K562 (cell line): ENCODE measurements around the gene TERT. TPM values are rescaled to one million over a fixed set of nuclear protein-coding genes. Genes with fewer than 3 reads are reported as not detected.

Experiments used
- ATAC-seq: fragments of 200-7000 bp; cut with Tn5 transposase; 3 replicates; pipeline ENCODE4 v1.9.1; 2020; ENCODE audit warnings: moderate library complexity
- BruUV-seq: library from RNA; stranded (reverse); fragments of 400-500 nt; replicated peaks from 2 replicates; lab custom pipeline; 2021; lab: Mats Ljungman, UMichigan
- CTCF ChIA-PET: fragments of 300-600 bp; formaldehyde crosslinking; extraction: SDS; loops from one replicate; lab custom pipeline; 2021; ENCODE audit warnings: low intra/inter-chr PET ratio; lab: Yijun Ruan, JAX
- POLR2A ChIA-PET: fragments of 300-600, 350-650 bp; sonication (Branson Sonifier 250); formaldehyde crosslinking; extraction: SDS; loops from one replicate; lab custom pipeline; 2021; ENCODE audit warnings: antibody characterized with exemption, inconsistent platforms; lab: Yijun Ruan, JAX
- DNase-seq, 4 experiments: peaks; one replicate each; pipeline versions ENCODE4 v3.0.0 to v3.0.0-alpha.2; 2011 to 2018; ENCODE audit warnings: low spot score in 3 of 4, mixed read lengths in 3 of 4; ENCODE audit errors: extremely low read depth in 1 of 4
- FAIRE-seq: peaks from 2 replicates; lab custom pipeline; 2011; peaks lifted over from hg19 to GRCh38; lab: Jason Lieb, UNC
- H2AFZ ChIP-seq: 2 replicates; pipeline ENCODE4 v1.6.0; 2011; ENCODE audit warnings: low read depth, low read length, control low read depth, inconsistent platforms
- H3K27ac ChIP-seq: fragments of 200-600 bp; 3 replicates; pipeline ENCODE4 v1.8.0; 2011; ENCODE audit warnings: low read depth, mild to moderate bottlenecking, control low read depth, inconsistent platforms, low read length, moderate library complexity, mixed read lengths; ENCODE audit errors: extremely low read depth
- H3K27me3 ChIP-seq, 2 experiments: fragments of 300-600 bp in 1 of 2; 2 replicates in 1 of 2; 3 replicates in 1 of 2; pipeline versions ENCODE4 v1.6.0 to v1.8.0; 2011; ENCODE audit warnings: inconsistent platforms in 2 of 2, low read length in 2 of 2, mild to moderate bottlenecking in 1 of 2, mixed read lengths in 1 of 2, moderate library complexity in 1 of 2; ENCODE audit not compliant: control insufficient read depth in 2 of 2, insufficient read depth in 2 of 2
- H3K36me3 ChIP-seq: fragments of 300-600 bp; 3 replicates; pipeline ENCODE4 v1.8.0; 2011; ENCODE audit warnings: mild to moderate bottlenecking, low read length, inconsistent platforms; ENCODE audit not compliant: control insufficient read depth, insufficient read depth
- H3K4me1 ChIP-seq, 2 experiments: fragments of 200-600 bp in 1 of 2; replicated peaks in 1 of 2; 2 replicates in 1 of 2; 3 replicates in 1 of 2; pipeline versions ENCODE4 v1.5.1 to v1.8.0; 2011; ENCODE audit warnings: inconsistent platforms in 2 of 2, low read length in 2 of 2, mild to moderate bottlenecking in 1 of 2, mixed read lengths in 1 of 2, moderate library complexity in 1 of 2; ENCODE audit not compliant: control insufficient read depth in 2 of 2, insufficient read depth in 2 of 2
- H3K4me2 ChIP-seq: 2 replicates; pipeline ENCODE4 v1.6.1; 2011; ENCODE audit warnings: low read length, control low read depth, inconsistent platforms, mixed read lengths; ENCODE audit not compliant: insufficient read depth
- H3K4me3 ChIP-seq: fragments of 200-600 bp; sonication (generic), shearing (Covaris generic); 2 replicates; pipeline ENCODE4 v1.5.1; 2016; ENCODE audit warnings: control low read depth, inconsistent platforms
- H3K79me2 ChIP-seq: fragments of 200-600 bp; 3 replicates; pipeline ENCODE4 v1.8.0; 2011; ENCODE audit warnings: low read length, inconsistent platforms; ENCODE audit not compliant: control insufficient read depth, insufficient read depth
- H3K9ac ChIP-seq, 2 experiments: 2 replicates each; pipeline versions ENCODE4 v1.6.0 to v1.6.1; 2011; ENCODE audit warnings: low read depth in 2 of 2, low read length in 2 of 2, control low read depth in 1 of 2, inconsistent platforms in 1 of 2, mild to moderate bottlenecking in 1 of 2, mixed read lengths in 1 of 2; ENCODE audit not compliant: insufficient read depth in 1 of 2
- H3K9me1 ChIP-seq: one replicate; pipeline ENCODE4 v1.6.0; 2011; ENCODE audit warnings: inconsistent platforms, mild to moderate bottlenecking, low read length, moderate library complexity; ENCODE audit not compliant: control insufficient read depth, insufficient read depth
- H3K9me3 ChIP-seq: replicated peaks from 2 replicates; pipeline ENCODE4 v1.5.1; 2011; ENCODE audit warnings: low read depth, low read length, inconsistent platforms; ENCODE audit not compliant: control insufficient read depth, insufficient read depth
- H4K20me1 ChIP-seq: replicated peaks from 2 replicates; pipeline ENCODE4 v1.6.1; 2011; ENCODE audit warnings: low read length, inconsistent platforms, mixed read lengths; ENCODE audit not compliant: control insufficient read depth, insufficient read depth
- ATF6 ChIP-seq: sonication (generic); formaldehyde crosslinking; IDR thresholded peaks from 2 replicates; pipeline ENCODE4 v1.4.0; 2020; ENCODE audit warnings: mild to moderate bottlenecking, missing genetic modification reagents
- ELF4 ChIP-seq: fragments of 450-650 bp; formaldehyde crosslinking; IDR thresholded peaks from 2 replicates; pipeline ENCODE4 v1.4.0; 2022; ENCODE audit warnings: missing genetic modification characterization
- FOXM1 ChIP-seq, 2 experiments: fragments of 450-650 bp in 1 of 2; sonication (generic) in 1 of 2; formaldehyde crosslinking in 1 of 2; IDR thresholded peaks; 2 replicates each; pipeline versions ENCODE4 v1.6.1 to v1.9.0; 2017 to 2022; ENCODE audit warnings: low read depth in 2 of 2, mild to moderate bottlenecking in 2 of 2, missing genetic modification reagents in 1 of 2, moderate library complexity in 1 of 2
- NR1H2 ChIP-seq: sonication (generic); formaldehyde crosslinking; IDR thresholded peaks from 2 replicates; pipeline ENCODE4 v1.4.0; 2020; ENCODE audit warnings: mild to moderate bottlenecking, missing genetic modification reagents
- SAP30 ChIP-seq: fragments of 200-600 bp; sonication (generic); IDR thresholded peaks from 2 replicates; pipeline ENCODE4 v1.6.1; 2012; ENCODE audit warnings: borderline replicate concordance, low read depth, mild to moderate bottlenecking, moderate library complexity, low read length, control low read depth, inconsistent platforms; ENCODE audit not compliant: insufficient read depth, poor library complexity, severe bottlenecking
- XRCC3 ChIP-seq: fragments of 450-650 bp; IDR thresholded peaks from 2 replicates; pipeline ENCODE4 v1.6.1; 2017; ENCODE audit warnings: mild to moderate bottlenecking, moderate library complexity
- ZNF766 ChIP-seq: fragments of 200-800 bp; sonication (Bioruptor generic); conservative IDR thresholded peaks from 2 replicates; pipeline ENCODE4 v1.6.1; 2016; ENCODE audit warnings: missing genetic modification characterization, missing compliant biosample characterization
- WGBS: fragments of 100-300 bp; shearing (Covaris generic); methylation state at CpG from one replicate; pipeline ENCODE4 v1.1.6; 2016; ENCODE audit warnings: low coverage, mixed read lengths; ENCODE audit not compliant: insufficient coverage; ENCODE audit errors: missing lambda C conversion rate; 5-methylcytosine and 5-hydroxymethylcytosine counted together
- in situ Hi-C: fragments of 300-500 bp; cut with MboI; formaldehyde crosslinking; loops from 4 replicates; pipeline ENCODE4 v1.15.0; 2018; ENCODE audit warnings: inconsistent platforms, mixed read lengths
- intact Hi-C: fragments of 100-400 bp; cut with micrococcal nuclease; formaldehyde crosslinking; loops from 2 replicates; pipeline ENCODE4 v1.14.2; 2022
- polyA plus RNA-seq, 8 experiments: library from polyadenylated mRNA; depleted of rRNA in 4 of 8; stranded (reverse) in 5 of 8; unstranded in 3 of 8; fragments of >200 nt; fragmentation: Nextera tagmentation in 2 of 8; fragmentation: Illumina TruSeq in 1 of 8; extraction: Ambion mirVana in 2 of 8; extraction: Trizol in 1 of 8; gene quantifications; 2 replicates each; pipeline versions ENCODE4 v1.2.1 to v1.2.3, GENCODE V29; 2011 to 2014; ENCODE audit warnings: inconsistent platforms in 1 of 8, missing spikeins in 1 of 8
- total RNA-seq, 7 experiments: library from RNA; depleted of rRNA in 6 of 7; stranded (reverse); fragments of >200 nt in 6 of 7; fragmentation: Illumina TruSeq in 2 of 7; extraction: Trizol in 2 of 7; gene quantifications; 2 replicates each; pipeline versions ENCODE4 v1.2.1 to v1.2.3, GENCODE V29; 2011 to 2021; ENCODE audit warnings: low replicate concordance in 1 of 7
- TF ChIP-seq, protein P1 (sequence below): fragments of 250-450 bp; sonication (Bioruptor Pico); IDR thresholded peaks from 2 replicates; pipeline ENCODE4 v1.4.0; 2020
- TF ChIP-seq, protein P2 (sequence below), 2 experiments: fragments of 450-650 bp; IDR thresholded peaks; 2 replicates each; pipeline ENCODE4 v1.6.1; 2018; ENCODE audit warnings: mild to moderate bottlenecking in 2 of 2, low read depth in 1 of 2; ENCODE audit not compliant: partially characterized antibody in 2 of 2

The TERT gene
- total and polyA plus RNA-seq, 9 of the 15 experiments (the other 6 are each of a cell fraction or from before 2014, with no cell fraction given), result 0.08 to 4.5 (median 0.98) TPM; not detected in 1

DNA sequence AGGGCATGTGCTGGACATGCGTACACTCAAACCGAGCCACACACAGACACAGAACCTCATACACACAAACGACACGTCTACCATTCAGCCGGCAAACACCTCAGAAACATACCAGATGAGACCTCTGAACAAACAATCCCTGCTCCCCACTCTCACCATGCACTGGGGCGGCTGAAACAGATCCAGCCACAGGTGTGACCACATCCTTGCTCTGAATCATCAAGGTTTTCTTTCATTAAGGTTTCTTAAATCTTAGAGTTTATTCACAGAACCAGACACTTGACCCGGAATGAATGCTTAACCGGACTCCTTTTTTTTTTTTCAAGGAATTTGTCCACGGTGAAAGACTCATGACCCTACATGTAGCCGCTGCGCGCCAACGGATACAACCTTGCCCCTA, 26.2 kb downstream of the TERT start:
- no TSS peak for BruUV-seq
- no peak for FAIRE-seq
- ChIA-PET POLR2A (interaction anchor here (0.8 kb wide), 1 partner anchor 18 kb away, joined by 3 read pairs; no protein-coding TSS in a partner anchor), CTCF (no interaction called here)
- no peak overlapping the region for H2AFZ ChIP-seq
- intact Hi-C loops, result no loop called here
- no peak overlapping the region for H3K4me3 ChIP-seq
- no peaks in the 10 kb centered on the region for H3K9me3 ChIP-seq
- no peaks in the 10 kb centered on the region for H3K36me3 ChIP-seq
- ATAC-seq, result no peak
- 42% methylated on average over 13 of the region's 13 CpGs for WGBS
- peaks cover 11 to 65% of the 10 kb centered on the region in 2 experiments; a peak in 4 of 5 replicates for H3K27me3 ChIP-seq
- peaks cover 0 to 20% of the 10 kb centered on the region in 2 experiments; a peak in 1 of 5 replicates for H3K4me1 ChIP-seq
- peaks cover 5% of the 10 kb centered on the region; the same call in 1 of the 2 replicates for H4K20me1 ChIP-seq
- H3K9ac ChIP-seq, result no peak overlapping the region
- H3K4me2 ChIP-seq, result no peak overlapping the region
- in situ Hi-C loops, result no loop called here
- H3K9me1 ChIP-seq, result no peaks in the 10 kb centered on the region
- DNase-seq, result no peak
- no peak overlapping the region for H3K27ac ChIP-seq
- no peaks in the 10 kb centered on the region for H3K79me2 ChIP-seq
- TF ChIP-seq ATF6 (CRISPR knock-in tag), result no peak
- no peak for TF ChIP-seq ZNF766
- no peak for TF ChIP-seq SAP30
- TF ChIP-seq XRCC3, result no peak
- TF ChIP-seq, protein P1, sequence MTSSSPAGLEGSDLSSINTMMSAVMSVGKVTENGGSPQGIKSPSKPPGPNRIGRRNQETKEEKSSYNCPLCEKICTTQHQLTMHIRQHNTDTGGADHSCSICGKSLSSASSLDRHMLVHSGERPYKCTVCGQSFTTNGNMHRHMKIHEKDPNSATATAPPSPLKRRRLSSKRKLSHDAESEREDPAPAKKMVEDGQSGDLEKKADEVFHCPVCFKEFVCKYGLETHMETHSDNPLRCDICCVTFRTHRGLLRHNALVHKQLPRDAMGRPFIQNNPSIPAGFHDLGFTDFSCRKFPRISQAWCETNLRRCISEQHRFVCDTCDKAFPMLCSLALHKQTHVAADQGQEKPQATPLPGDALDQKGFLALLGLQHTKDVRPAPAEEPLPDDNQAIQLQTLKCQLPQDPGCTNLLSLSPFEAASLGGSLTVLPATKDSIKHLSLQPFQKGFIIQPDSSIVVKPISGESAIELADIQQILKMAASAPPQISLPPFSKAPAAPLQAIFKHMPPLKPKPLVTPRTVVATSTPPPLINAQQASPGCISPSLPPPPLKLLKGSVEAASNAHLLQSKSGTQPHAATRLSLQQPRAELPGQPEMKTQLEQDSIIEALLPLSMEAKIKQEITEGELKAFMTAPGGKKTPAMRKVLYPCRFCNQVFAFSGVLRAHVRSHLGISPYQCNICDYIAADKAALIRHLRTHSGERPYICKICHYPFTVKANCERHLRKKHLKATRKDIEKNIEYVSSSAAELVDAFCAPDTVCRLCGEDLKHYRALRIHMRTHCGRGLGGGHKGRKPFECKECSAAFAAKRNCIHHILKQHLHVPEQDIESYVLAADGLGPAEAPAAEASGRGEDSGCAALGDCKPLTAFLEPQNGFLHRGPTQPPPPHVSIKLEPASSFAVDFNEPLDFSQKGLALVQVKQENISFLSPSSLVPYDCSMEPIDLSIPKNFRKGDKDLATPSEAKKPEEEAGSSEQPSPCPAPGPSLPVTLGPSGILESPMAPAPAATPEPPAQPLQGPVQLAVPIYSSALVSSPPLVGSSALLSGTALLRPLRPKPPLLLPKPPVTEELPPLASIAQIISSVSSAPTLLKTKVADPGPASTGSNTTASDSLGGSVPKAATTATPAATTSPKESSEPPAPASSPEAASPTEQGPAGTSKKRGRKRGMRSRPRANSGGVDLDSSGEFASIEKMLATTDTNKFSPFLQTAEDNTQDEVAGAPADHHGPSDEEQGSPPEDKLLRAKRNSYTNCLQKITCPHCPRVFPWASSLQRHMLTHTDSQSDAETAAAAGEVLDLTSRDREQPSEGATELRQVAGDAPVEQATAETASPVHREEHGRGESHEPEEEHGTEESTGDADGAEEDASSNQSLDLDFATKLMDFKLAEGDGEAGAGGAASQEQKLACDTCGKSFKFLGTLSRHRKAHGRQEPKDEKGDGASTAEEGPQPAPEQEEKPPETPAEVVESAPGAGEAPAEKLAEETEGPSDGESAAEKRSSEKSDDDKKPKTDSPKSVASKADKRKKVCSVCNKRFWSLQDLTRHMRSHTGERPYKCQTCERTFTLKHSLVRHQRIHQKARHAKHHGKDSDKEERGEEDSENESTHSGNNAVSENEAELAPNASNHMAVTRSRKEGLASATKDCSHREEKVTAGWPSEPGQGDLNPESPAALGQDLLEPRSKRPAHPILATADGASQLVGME (CRISPR knock-in tag), result no peak
- TF ChIP-seq, protein P2, sequence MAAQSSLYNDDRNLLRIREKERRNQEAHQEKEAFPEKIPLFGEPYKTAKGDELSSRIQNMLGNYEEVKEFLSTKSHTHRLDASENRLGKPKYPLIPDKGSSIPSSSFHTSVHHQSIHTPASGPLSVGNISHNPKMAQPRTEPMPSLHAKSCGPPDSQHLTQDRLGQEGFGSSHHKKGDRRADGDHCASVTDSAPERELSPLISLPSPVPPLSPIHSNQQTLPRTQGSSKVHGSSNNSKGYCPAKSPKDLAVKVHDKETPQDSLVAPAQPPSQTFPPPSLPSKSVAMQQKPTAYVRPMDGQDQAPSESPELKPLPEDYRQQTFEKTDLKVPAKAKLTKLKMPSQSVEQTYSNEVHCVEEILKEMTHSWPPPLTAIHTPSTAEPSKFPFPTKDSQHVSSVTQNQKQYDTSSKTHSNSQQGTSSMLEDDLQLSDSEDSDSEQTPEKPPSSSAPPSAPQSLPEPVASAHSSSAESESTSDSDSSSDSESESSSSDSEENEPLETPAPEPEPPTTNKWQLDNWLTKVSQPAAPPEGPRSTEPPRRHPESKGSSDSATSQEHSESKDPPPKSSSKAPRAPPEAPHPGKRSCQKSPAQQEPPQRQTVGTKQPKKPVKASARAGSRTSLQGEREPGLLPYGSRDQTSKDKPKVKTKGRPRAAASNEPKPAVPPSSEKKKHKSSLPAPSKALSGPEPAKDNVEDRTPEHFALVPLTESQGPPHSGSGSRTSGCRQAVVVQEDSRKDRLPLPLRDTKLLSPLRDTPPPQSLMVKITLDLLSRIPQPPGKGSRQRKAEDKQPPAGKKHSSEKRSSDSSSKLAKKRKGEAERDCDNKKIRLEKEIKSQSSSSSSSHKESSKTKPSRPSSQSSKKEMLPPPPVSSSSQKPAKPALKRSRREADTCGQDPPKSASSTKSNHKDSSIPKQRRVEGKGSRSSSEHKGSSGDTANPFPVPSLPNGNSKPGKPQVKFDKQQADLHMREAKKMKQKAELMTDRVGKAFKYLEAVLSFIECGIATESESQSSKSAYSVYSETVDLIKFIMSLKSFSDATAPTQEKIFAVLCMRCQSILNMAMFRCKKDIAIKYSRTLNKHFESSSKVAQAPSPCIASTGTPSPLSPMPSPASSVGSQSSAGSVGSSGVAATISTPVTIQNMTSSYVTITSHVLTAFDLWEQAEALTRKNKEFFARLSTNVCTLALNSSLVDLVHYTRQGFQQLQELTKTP (IDR thresholded peaks at IDR 0.05; ENCODE audit: low read depth in 1 of 2, partially characterized antibody in 2 of 2), result no peak
- TF ChIP-seq NR1H2, result no peak
- no peak for TF ChIP-seq FOXM1 (IDR thresholded peaks at IDR 0.05; ENCODE audit: low read depth)
- no peak for TF ChIP-seq FOXM1 (CRISPR knock-in tag; IDR thresholded peaks at IDR 0.05; ENCODE audit: low read depth)
- TF ChIP-seq ELF4 (CRISPR knock-in tag), result no peak
